Fibroblast of pulmonary artery (primary cell): Measurements from ENCODE around the gene ADAP1.

ENCODE experiments used
- DNase-seq: peaks from one replicate; pipeline ENCODE4 v3.0.0-alpha.2; 2010; ENCODE audit warnings: low read depth
- H3K4me3 ChIP-seq: replicated peaks from 2 replicates; pipeline ENCODE4 v1.5.1; 2011; ENCODE audit warnings: low read depth, mild to moderate bottlenecking, control low read depth, low read length, moderate library complexity
- CTCF ChIP-seq: IDR thresholded peaks from 2 replicates; pipeline ENCODE4 v1.5.1; 2011; ENCODE audit warnings: mild to moderate bottlenecking, control low read depth, low read length, inconsistent platforms; ENCODE audit errors: missing control alignments

ADAP1 gene

GRCh38 chr7:923108-924041, 31.1 kb downstream of the ADAP1 start:
- no peak for TF ChIP-seq CTCF
- H3K4me3 ChIP-seq: no peak overlapping the region
- peak; percentile 36 for DNase-seq

GRCh38 chr7:922334-923107, 32.0 kb downstream of the ADAP1 start:
- no peak for DNase-seq
- TF ChIP-seq CTCF: no peak
- H3K4me3 ChIP-seq: no peak overlapping the region

GRCh38 chr7:921581-922333, 32.7 kb downstream of the ADAP1 start:
- DNase-seq: no peak
- no peak overlapping the region for H3K4me3 ChIP-seq
- no peak for TF ChIP-seq CTCF

- DNase-seq: no peak
- no peak overlapping the region for H3K4me3 ChIP-seq
- TF ChIP-seq CTCF: no peak
These were observed 33.4 kb downstream of the ADAP1 start for GRCh38 chr7:921071-921461.

GRCh38 chr7:920351-921070, 34.0 kb downstream of the ADAP1 start:
- no peak for DNase-seq
- no peak overlapping the region for H3K4me3 ChIP-seq
- no peak for TF ChIP-seq CTCF

- no peak for DNase-seq
- no peak for TF ChIP-seq CTCF
- H3K4me3 ChIP-seq: no peak overlapping the region
These were observed 34.5 kb downstream of the ADAP1 start for GRCh38 chr7:919924-920341.
